ENCODE measurements around the gene PTPRD. TPM values are rescaled to one million over a fixed set of nuclear protein-coding genes. Genes with fewer than 3 reads are reported as not detected.
A peak's percentile ranks its signal among the peaks of the same experiment; 100 is the strongest.

PTPRD gene
- total and polyA plus RNA-seq, 2 donors: 2.2 to 13.5 TPM

DNA sequence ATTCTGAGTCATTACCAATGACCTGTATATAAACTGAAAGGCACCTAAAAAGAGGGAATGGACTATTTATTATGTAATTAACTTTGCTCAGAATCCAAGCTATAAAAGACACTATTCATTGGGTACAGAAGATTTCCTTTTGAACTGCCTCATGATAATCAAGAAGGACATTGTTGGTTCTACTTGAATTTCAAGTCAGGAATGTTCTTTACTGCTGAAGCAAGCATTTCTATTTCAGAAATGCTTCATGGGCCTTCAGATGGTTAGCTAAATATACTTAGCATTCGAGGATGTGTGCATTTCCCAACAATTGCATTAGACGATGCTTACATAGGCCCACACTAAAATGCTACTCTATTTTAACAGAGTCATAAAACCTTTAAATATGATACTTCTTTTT, 2155.0 kb downstream of the PTPRD start:
- Histone ChIP-seq H3K36me3 (ENCODE audit: control insufficient read depth in 2 of 2, insufficient read depth in 2 of 2, low read length in 1 of 2) (no peaks in the 10 kb centered on the region), H3K9me3 (ENCODE audit: control insufficient read depth in 2 of 2, insufficient read depth in 1 of 2, low read length in 1 of 2) (no peaks in the 10 kb centered on the region), H3K27ac (ENCODE audit: low read depth in 1 of 2, low read length in 1 of 2) (no peak overlapping the region), H3K4me3 (ENCODE audit: low read length in 2 of 2) (no peak overlapping the region), H3K27me3 (ENCODE audit: control insufficient read depth in 2 of 2, insufficient read depth in 1 of 2, low read length in 1 of 2) (no peaks in the 10 kb centered on the region), H3K4me1 (ENCODE audit: control insufficient read depth in 2 of 2, insufficient read depth in 2 of 2, low read length in 2 of 2) (no peaks in the 10 kb centered on the region)
- 98% methylated on average over 2 of the region's 2 CpGs for WGBS
- DNase-seq (ENCODE audit: low read depth in 6 of 9, low spot score in 9 of 9): no peak

DNA sequence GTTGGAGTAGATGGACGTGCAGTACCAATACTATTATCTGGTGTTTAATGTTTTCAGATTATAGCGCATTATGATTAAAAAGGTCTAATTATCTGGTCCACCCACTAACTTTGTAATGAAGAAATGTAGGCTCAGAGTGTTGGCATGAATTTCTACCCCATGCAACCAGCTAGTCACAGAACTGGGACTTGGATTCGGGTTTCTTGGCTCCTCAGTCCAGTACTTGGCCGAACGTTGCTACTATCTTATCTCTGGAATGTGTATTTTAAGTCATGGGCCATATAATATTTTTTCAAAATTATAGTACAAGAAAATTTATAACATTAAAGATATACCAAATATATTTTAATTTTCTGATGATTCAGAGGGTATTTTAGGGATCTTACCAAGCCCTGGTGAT, 2155.7 kb downstream of the PTPRD start:
- no peak for DNase-seq (ENCODE audit: low read depth in 6 of 9, low spot score in 9 of 9)

DNA sequence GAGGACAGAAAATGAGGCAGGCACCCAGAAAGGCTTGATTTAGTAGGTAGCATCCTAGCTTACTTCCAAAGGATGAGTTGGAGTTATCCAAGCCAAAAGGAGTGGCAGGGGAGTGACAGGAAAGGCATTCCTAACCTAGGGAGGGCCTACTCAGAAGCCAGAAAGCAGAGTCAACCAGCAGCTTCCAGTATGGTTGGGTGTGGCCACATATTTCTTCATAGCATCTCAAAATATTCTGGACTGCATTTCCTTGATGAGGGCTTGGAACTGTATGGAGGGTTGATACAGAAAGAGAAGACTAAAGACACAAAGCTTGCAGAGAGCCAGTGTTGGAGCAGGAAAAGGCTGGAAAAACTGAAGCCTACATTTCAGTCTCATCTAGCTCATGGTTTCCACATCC, 2156.5 kb downstream of the PTPRD start:
- DNase-seq (ENCODE audit: low read depth in 6 of 9, low spot score in 9 of 9): no peak
- Histone ChIP-seq H3K4me1 (ENCODE audit: control insufficient read depth in 2 of 2, insufficient read depth in 2 of 2, low read length in 2 of 2) (no peaks in the 10 kb centered on the region), H3K4me3 (ENCODE audit: low read length in 2 of 2) (no peak overlapping the region), H3K27me3 (ENCODE audit: control insufficient read depth in 2 of 2, insufficient read depth in 1 of 2, low read length in 1 of 2) (no peaks in the 10 kb centered on the region), H3K27ac (ENCODE audit: low read depth in 1 of 2, low read length in 1 of 2) (no peak overlapping the region), H3K36me3 (ENCODE audit: control insufficient read depth in 2 of 2, insufficient read depth in 2 of 2, low read length in 1 of 2) (no peaks in the 10 kb centered on the region), H3K9me3 (ENCODE audit: control insufficient read depth in 2 of 2, insufficient read depth in 1 of 2, low read length in 1 of 2) (no peaks in the 10 kb centered on the region)

More for the DNA sequence above, 2155.7 kb downstream of the PTPRD start:
- H3K27me3 ChIP-seq (ENCODE audit: control insufficient read depth in 2 of 2, insufficient read depth in 1 of 2, low read length in 1 of 2): no peaks in the 10 kb centered on the region
- no peak overlapping the region for H3K4me3 ChIP-seq (ENCODE audit: low read length in 2 of 2)
- WGBS: 96% methylated on average over 5 of the region's 5 CpGs
- no peak overlapping the region for H3K27ac ChIP-seq (ENCODE audit: low read depth in 1 of 2, low read length in 1 of 2)
- no peaks in the 10 kb centered on the region for H3K4me1 ChIP-seq (ENCODE audit: control insufficient read depth in 2 of 2, insufficient read depth in 2 of 2, low read length in 2 of 2)
- no peaks in the 10 kb centered on the region for H3K36me3 ChIP-seq (ENCODE audit: control insufficient read depth in 2 of 2, insufficient read depth in 2 of 2, low read length in 1 of 2)
- H3K9me3 ChIP-seq (ENCODE audit: control insufficient read depth in 2 of 2, insufficient read depth in 1 of 2, low read length in 1 of 2): no peaks in the 10 kb centered on the region

DNA sequence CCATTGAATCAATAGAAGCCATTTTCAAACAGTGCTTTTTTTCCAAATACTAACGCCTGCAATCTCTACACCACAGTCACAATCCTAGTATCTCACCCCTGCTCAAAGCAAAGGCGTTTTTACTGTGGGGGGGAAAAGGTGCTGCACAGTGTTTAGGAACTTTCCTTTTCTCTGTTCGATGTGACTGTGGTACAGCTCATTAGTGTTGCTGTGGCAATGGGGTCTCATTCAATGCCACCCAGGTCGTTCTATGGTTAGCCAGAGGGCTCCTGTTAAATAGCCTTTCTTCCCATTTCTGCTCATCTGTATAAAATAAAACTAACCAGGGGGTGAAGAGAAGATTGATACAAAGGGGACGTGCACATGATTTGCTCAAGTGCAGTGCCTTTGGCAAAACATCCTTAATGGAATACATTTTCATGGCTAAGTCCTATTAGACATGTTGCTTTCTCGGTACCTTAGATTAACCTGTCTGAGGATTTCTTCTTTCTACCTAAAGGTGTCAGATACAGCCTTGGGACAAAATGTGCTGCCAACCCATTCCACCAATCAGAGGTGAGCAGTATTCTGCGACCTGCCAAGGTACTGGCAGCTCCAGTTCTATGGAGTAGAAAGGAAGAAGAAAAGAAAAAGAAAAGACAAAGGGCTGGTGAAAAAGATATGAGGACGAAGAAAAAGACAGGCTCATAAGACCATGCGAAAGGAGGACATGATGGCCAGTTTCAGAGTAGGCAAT, 2161.8 kb downstream of the PTPRD start:
- H3K4me1 ChIP-seq (ENCODE audit: control insufficient read depth in 2 of 2, insufficient read depth in 2 of 2, low read length in 2 of 2): no peaks in the 10 kb centered on the region
- WGBS: 98% methylated on average over 9 of the region's 9 CpGs
- no peaks in the 10 kb centered on the region for H3K27me3 ChIP-seq (ENCODE audit: control insufficient read depth in 2 of 2, insufficient read depth in 1 of 2, low read length in 1 of 2)
- no peak overlapping the region for H3K27ac ChIP-seq (ENCODE audit: low read depth in 1 of 2, low read length in 1 of 2)
- no peak for DNase-seq (ENCODE audit: low read depth in 6 of 9, low spot score in 9 of 9)
- no peaks in the 10 kb centered on the region for H3K36me3 ChIP-seq (ENCODE audit: control insufficient read depth in 2 of 2, insufficient read depth in 2 of 2, low read length in 1 of 2)
- no peaks in the 10 kb centered on the region for H3K9me3 ChIP-seq (ENCODE audit: control insufficient read depth in 2 of 2, insufficient read depth in 1 of 2, low read length in 1 of 2)
- H3K4me3 ChIP-seq (ENCODE audit: low read length in 2 of 2): no peak overlapping the region

DNA sequence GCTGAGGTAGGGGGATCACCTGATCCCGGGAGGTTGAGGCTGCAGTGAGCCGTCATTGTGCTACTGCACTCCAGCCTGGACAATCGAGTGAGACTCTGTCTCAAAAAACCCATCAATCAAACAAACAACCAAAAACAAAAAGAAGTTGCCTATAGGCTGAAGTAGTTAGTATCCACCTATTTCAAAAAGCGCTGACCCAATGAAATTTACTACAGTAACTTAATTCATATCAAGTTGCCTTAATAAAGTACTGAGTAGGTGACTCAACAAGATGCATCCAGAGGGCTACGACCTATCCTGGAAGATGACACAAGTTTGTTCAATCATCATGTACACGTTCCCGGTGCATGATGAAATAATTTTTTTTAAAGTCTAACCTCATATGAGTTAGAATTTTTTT, 2164.6 kb downstream of the PTPRD start:
- Histone ChIP-seq H3K27ac (ENCODE audit: low read depth in 1 of 2, low read length in 1 of 2) (no peak overlapping the region), H3K9me3 (ENCODE audit: control insufficient read depth in 2 of 2, insufficient read depth in 1 of 2, low read length in 1 of 2) (no peaks in the 10 kb centered on the region), H3K36me3 (ENCODE audit: control insufficient read depth in 2 of 2, insufficient read depth in 2 of 2, low read length in 1 of 2) (no peaks in the 10 kb centered on the region), H3K27me3 (ENCODE audit: control insufficient read depth in 2 of 2, insufficient read depth in 1 of 2, low read length in 1 of 2) (no peaks in the 10 kb centered on the region), H3K4me1 (ENCODE audit: control insufficient read depth in 2 of 2, insufficient read depth in 2 of 2, low read length in 2 of 2) (no peaks in the 10 kb centered on the region), H3K4me3 (ENCODE audit: low read length in 2 of 2) (no peak overlapping the region)
- DNase-seq (ENCODE audit: low read depth in 6 of 9, low spot score in 9 of 9): no peak
- 98% methylated on average over 7 of the region's 7 CpGs for WGBS

DNA sequence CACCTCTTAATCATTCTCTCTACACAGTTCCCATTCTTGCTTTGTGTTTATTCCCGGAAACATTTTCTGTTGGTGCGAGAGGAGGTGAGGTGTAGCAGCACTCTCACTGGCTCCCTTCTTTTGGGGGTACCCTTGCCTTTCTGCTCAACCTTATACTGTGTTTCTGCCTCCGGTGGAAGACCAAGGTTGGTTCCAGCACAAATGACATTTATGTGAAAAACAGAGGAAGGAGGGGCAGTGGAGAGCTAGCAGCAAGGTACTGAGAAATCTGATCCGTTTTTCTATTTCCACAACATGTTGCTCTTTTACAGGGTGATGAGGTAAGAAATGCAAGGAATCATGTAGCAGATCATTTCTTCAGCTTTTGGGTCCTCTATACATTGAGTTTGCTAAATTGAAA, 2165.2 kb downstream of the PTPRD start:
- no peaks in the 10 kb centered on the region for H3K9me3 ChIP-seq (ENCODE audit: control insufficient read depth in 2 of 2, insufficient read depth in 1 of 2, low read length in 1 of 2)
- H3K27ac ChIP-seq (ENCODE audit: low read depth in 1 of 2, low read length in 1 of 2): no peak overlapping the region
- H3K27me3 ChIP-seq (ENCODE audit: control insufficient read depth in 2 of 2, insufficient read depth in 1 of 2, low read length in 1 of 2): no peaks in the 10 kb centered on the region
- 96% methylated on average over 4 of the region's 4 CpGs for WGBS
- no peak overlapping the region for H3K4me3 ChIP-seq (ENCODE audit: low read length in 2 of 2)
- DNase-seq (ENCODE audit: low read depth in 6 of 9, low spot score in 9 of 9): no peak
- no peaks in the 10 kb centered on the region for H3K4me1 ChIP-seq (ENCODE audit: control insufficient read depth in 2 of 2, insufficient read depth in 2 of 2, low read length in 2 of 2)
- H3K36me3 ChIP-seq (ENCODE audit: control insufficient read depth in 2 of 2, insufficient read depth in 2 of 2, low read length in 1 of 2): no peaks in the 10 kb centered on the region

DNA sequence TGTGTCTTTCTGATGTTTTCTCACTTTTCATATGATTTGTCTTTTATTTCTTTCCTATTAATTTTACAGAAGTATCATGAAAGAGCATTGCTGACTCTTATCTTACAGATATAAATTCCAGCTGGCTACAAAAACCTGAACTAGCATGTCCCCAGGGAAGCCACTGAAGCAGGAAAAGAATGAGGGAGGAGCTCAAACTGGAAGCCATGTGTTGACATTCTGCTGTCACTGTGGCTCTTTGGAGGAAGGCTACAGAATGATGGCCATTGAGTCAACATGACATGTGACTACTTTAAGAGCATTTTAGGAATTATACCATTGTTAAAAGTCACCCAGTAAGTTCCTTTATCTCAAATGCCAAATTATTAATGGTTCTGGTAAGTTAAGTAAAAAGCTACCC, 2174.9 kb downstream of the PTPRD start:
- no peaks in the 10 kb centered on the region for H3K36me3 ChIP-seq (ENCODE audit: control insufficient read depth in 2 of 2, insufficient read depth in 2 of 2, low read length in 1 of 2)
- no peaks in the 10 kb centered on the region for H3K27me3 ChIP-seq (ENCODE audit: control insufficient read depth in 2 of 2, insufficient read depth in 1 of 2, low read length in 1 of 2)
- no peaks in the 10 kb centered on the region for H3K4me1 ChIP-seq (ENCODE audit: control insufficient read depth in 2 of 2, insufficient read depth in 2 of 2, low read length in 2 of 2)
- no peaks in the 10 kb centered on the region for H3K9me3 ChIP-seq (ENCODE audit: control insufficient read depth in 2 of 2, insufficient read depth in 1 of 2, low read length in 1 of 2)
- no peak for DNase-seq (ENCODE audit: low read depth in 6 of 9, low spot score in 9 of 9)
- no peak overlapping the region for H3K27ac ChIP-seq (ENCODE audit: low read depth in 1 of 2, low read length in 1 of 2)
- no peak overlapping the region for H3K4me3 ChIP-seq (ENCODE audit: low read length in 2 of 2)

DNA sequence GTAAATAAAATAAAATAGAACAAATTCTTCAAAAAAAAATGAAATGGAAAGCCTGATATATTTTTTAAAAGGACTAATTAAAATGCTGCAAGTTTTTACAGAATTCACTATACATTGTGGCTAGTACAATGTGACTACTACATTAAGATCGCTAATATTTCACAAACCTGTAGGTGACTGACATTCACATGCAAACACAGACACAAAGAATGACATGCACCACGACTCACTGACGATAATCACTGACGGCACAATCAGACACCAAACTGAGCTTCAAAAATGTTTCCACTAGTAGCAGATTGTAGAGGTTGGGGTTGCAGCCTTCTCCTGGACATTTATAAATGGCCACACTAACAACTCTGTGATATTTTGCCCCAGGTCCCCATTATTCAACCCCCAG, 2175.5 kb downstream of the PTPRD start:
- WGBS: 98% methylated on average over 4 of the region's 4 CpGs
- Histone ChIP-seq H3K9me3 (ENCODE audit: control insufficient read depth in 2 of 2, insufficient read depth in 1 of 2, low read length in 1 of 2) (no peaks in the 10 kb centered on the region), H3K27ac (ENCODE audit: low read depth in 1 of 2, low read length in 1 of 2) (peak overlapping the region in 1 of 2 donors; percentile 41), H3K4me1 (ENCODE audit: control insufficient read depth in 2 of 2, insufficient read depth in 2 of 2, low read length in 2 of 2) (no peaks in the 10 kb centered on the region), H3K36me3 (ENCODE audit: control insufficient read depth in 2 of 2, insufficient read depth in 2 of 2, low read length in 1 of 2) (no peaks in the 10 kb centered on the region), H3K27me3 (ENCODE audit: control insufficient read depth in 2 of 2, insufficient read depth in 1 of 2, low read length in 1 of 2) (no peaks in the 10 kb centered on the region), H3K4me3 (ENCODE audit: low read length in 2 of 2) (no peak overlapping the region)
- DNase-seq (ENCODE audit: low read depth in 6 of 9, low spot score in 9 of 9): no peak

DNA sequence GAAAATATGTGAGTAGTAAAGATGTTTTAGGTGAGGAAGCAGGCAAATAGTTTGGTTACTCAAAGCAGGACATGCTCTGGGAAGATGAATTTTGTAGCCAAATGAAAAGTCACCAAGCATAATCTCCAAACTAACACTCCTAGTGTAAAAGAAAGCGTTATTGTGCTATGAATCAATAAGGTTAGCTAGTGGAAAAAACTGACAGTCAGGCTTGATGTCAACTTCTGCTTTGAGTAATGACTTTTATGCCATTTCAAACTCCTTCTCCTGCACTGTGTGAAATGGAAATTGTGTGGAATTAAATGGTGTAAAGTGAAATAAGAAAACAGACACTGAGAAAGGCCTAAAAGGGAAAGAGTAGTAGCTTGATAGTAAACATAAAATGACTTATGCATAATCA, 2176.0 kb downstream of the PTPRD start:
- Histone ChIP-seq H3K4me3 (ENCODE audit: low read length in 2 of 2) (no peak overlapping the region), H3K36me3 (ENCODE audit: control insufficient read depth in 2 of 2, insufficient read depth in 2 of 2, low read length in 1 of 2) (no peaks in the 10 kb centered on the region), H3K27ac (ENCODE audit: low read depth in 1 of 2, low read length in 1 of 2) (no peak overlapping the region), H3K9me3 (ENCODE audit: control insufficient read depth in 2 of 2, insufficient read depth in 1 of 2, low read length in 1 of 2) (no peaks in the 10 kb centered on the region), H3K4me1 (ENCODE audit: control insufficient read depth in 2 of 2, insufficient read depth in 2 of 2, low read length in 2 of 2) (no peaks in the 10 kb centered on the region), H3K27me3 (ENCODE audit: control insufficient read depth in 2 of 2, insufficient read depth in 1 of 2, low read length in 1 of 2) (no peaks in the 10 kb centered on the region)
- 85% methylated on average over 1 of the region's 1 CpG for WGBS
- DNase-seq (ENCODE audit: low read depth in 6 of 9, low spot score in 9 of 9): no peak

All from thymus (tissue), 11 donors.